SK-N-DZ (cell line): ENCODE data around the gene SNX5.
"Not testable (repeated sequence)": the region's sequence is repeated elsewhere in the genome, so short reads cannot be mapped to it uniquely, and the experiment has no call there.

Source experiments
- DNase-seq: peaks from one replicate; pipeline ENCODE4 v3.0.0-alpha.2; 2015; ENCODE audit warnings: low spot score

Gene SNX5

DNA sequence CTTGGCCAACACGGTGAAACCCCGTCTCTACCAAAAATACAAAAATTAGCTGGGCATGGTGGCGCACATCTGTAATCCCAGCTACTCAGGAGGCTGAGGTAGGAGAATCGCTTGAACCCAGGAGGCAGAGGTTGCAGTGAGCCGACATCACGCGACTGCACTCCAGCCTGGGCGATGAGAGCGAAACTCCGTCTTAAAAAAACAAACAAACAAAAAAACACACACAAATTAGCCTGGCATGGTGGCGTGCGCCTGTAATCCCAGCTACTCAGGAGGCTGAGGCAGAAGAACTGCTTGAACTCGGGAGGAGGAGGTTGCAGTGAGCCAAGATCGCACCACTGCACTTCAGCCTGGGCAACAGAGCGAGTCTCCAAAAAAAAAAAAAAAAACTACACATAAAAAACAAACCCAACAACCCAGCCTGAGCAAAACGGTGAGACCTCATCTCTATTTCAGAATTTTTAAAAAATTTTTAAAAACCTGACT, 8.2 kb downstream of the SNX5 start:
- not testable (repeated sequence) for DNase-seq

DNA sequence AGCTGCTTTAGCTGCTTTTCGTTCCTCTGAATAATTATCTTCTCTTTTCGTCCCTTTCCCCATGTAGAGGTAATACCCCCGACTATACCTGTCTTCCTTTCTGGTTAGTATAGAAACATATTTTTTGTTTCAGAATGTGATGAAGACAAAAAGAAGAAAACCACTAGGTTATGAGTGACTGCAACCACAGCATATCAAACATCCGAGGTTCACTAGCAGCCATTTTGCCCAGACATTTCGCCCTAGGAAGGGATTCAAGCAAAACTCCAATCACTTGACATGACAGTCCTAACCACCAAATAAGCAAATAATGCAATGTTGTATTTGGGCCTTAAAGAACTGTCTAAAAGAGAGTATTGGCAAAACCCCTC, 9.4 kb downstream of the SNX5 start:
- DNase-seq = no peak

DNA sequence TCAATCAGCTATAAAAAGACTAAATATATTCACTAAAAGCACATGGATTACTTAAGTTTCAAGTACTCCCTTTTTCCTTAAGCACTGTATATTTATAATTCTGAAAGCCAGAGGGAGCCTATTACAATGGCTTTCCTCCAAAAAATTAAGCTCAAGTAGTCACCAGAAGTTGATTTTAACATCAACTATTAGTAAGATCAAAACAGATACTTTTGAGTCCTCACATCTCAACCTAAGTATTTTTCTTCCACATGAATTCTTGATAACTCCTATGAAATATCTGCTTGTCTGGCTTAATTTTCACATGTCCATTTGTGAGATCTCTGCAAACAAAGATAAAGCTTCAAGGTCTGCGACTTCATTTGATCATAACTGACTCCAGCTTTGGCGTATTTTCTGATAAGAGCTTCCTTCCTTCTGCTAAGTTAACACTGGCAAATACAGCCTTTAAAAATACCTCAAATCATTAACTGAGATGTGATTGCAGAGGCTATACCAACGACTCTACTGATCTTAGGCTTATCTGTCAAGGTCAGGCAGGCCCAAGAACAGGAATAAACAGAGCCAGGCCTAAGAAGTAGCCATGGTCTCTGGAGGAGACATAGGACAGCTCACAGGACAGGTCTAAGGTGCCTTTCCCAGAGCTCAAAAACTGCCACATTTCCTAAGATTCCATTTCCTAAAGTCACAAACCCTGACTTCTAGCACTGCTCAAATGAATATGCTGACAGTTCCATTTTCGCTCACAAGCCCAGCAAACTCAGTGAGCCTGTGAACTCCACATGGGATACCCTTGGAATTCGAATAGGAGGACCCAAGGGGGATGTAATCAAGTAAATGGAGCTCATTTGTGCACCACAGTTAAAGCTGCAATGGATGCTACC, 10.0 kb downstream of the SNX5 start:
- no peak for DNase-seq

DNA sequence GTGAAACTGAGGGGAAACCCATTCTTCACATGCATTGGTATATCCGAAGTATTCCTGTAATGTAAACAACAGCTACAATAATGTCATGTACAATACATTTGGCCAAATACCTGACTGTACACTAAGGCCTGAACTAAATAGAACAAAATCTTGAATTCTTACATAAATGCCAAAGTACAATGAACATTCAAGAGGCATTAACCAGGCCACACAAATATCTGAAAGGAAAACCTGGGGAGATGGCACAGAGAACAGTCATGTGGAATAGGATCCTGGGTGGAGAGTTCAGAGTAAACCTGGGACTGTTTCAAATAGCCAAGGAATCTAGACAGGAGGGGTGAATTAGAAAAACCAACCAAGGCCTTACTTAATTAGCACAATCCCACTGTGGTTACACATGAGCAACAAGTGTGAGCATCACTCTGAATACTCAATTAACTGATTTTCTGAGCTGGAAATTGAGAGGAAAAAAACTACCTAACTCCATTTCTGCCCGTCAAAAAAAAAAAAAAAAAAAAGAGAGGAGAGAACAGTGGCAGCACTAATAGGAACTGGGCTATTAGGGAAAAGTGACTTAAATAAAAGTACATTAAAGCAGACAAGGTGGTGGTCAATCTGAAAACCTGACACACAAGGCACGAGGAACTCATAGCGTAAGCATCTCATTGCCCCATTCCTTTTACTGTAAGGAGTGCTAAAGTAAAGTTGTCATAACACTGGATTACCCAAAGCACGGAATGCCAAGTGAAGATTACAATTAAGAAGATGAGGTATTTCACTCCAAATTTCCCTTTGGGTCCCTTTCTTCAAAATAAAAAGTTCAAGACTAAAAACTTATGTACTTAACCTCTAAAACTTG, 10.9 kb downstream of the SNX5 start:
- DNase-seq = no peak

DNA sequence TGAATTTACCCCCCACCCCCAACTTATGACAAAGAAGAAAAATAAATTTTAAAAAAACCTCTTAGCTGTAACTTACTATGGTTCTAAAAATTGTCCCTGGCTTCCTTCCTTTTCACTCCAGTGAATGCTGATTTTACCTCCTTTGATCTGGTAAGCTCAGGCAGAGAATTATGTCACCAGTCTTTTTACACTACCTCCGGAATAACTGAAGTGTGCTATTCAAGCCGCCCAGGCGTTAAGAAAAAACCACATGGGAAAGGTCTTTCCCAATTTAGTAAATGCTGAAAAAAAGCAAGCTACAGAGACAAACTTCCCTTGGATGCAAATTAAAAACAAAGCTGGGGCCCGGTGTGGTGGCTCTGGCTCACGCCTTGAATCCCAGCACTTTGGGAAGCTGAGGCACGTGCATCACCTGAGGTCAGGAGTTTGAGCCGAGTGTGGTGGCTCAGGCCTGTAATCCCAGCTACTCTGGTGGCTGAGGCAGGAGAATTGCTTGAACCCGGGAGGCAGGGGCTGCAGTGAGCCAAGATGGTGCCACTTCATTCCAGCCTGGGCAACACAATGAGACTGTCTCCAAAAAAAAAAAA, 12.4 kb downstream of the SNX5 start:
- no peak for DNase-seq

DNA sequence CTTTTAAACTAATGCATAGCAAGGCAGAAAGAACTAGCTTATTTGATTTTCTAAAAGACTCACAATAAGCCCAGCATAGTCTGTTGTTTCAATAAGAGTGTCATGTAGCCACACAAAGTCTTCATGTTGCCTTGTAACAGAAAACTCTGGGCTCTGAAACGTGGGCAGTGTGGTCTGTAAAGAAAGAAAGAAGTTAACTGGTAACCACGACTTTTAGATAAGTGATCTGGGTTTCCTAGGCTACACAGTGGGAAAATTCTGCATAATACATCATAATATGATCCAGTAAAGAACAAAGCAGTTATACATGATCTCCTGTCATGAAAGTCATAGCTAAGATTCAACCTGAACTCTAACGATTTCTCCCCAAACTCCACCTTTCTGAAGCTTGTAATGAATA, 13.3 kb downstream of the SNX5 start:
- no peak for DNase-seq

DNA sequence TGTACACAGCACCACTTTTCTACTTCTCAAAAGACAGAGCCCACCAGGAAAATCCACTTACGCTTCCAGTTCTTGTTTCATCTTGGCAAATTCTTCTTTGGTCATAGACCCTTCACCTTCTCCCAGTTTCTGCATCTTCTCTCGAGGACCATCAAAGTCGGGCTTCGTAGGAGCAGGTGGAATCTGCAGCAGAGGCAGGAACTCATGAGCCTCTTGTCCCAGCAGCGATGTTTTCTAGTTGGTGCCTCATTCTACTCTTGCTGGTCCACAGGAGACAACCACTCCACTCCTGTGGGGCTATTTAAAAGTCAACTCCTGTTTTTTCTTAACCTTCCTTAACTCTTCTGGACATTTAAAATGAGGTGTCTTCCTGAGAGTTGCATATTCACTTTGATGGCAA, 14.7 kb downstream of the SNX5 start:
- no peak for DNase-seq

DNA sequence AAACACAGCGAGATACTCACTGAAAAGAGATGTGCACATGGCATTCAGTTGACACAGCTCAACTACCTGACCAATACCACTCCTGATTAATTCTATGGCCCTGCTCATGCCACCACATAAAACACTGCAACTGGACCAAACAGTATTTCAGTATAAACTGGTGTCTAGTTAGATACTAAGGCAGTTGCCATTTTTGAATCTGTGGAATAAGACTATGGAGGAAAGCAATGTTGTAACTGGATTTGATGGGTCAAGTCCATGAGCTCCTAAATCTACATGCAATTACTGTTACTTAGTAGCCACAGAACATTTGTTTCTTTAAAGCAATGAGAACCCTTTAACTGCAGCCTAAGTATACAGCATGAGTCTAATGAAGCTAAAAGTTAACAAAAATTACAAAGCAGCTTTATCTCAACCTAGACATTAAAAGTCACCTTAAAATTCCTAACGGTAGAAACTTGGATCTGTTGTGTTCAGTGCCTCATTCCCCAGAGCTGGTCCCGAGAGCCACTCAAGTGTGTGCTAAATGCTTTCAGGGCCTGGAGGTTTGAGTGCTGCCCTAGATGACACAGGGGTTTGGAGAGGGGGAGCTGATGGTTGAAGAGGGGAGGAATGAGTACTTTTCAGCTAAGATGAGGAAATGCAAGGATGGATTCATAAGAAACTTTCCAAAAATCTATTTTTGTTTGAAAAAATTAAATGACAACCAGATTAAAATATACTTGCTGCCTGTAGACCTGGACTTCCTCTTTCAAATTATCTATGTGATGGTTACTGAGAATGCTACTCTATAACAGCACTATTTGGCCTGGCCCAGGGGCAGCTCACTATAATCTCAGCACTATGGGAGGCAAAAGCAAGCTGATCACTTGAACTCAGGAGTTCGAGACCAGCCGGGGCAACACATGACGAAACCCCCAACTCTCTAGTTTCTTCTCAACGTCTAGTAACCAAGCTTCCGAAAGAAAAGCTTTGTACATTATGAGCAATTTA, 15.6 kb downstream of the SNX5 start:
- DNase-seq = no peak

DNA sequence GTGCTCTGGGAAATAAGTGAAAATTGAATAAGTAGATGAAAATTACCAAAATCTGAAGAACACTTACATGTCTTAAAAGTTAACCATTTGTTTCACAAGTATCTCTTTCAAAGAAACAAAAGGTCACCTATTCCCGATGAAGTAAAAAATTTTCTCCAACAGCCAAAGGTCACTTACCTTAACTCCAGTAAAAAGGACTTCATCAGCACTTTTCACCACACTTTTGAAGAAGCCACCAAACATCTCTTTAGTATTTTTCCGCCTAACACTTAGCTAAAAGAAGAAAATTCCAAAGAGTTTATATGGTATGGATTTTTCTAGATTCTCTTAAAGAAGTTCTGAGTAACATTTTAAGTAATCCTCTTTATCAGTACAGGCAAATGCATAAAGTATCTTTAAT, 17.3 kb downstream of the SNX5 start:
- DNase-seq = no peak

DNA sequence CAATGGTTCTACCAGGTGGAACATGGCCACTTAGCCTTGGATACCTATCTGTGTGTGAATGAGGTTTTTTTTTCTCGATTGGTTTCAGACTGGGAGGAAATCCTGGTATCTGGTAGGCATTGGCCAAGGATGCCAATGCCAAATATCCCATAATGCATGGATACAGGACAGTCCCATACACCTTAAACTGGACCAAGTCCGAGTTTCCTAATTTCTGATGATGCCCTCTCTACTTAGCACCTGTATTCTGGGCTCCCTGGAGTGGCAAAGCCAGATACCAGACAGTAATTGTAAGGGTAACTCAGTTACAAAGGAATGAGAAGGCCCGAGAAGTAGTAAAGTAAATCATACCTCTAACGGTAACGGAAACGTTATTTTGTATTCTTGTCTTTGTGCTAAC, 17.9 kb downstream of the SNX5 start:
- no peak for DNase-seq

DNA sequence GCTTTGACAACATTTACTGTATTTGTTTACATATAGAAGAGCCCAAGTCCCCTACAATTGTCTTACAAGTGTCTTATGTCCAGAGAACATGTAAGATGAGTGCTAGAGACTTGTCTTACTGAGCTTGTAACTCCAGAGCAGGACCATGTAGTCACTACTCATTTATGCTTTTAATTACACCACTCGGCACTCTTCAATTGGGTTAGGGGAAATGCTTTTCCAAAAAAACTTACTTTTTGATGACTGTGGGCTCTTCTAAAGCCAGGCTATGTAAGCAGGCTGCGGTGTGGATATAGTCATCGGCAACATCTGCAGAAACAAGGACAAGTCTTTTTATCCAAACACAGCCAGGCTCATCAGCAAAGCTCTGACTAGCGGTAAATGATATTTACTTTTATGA, 18.7 kb downstream of the SNX5 start:
- no peak for DNase-seq

DNA sequence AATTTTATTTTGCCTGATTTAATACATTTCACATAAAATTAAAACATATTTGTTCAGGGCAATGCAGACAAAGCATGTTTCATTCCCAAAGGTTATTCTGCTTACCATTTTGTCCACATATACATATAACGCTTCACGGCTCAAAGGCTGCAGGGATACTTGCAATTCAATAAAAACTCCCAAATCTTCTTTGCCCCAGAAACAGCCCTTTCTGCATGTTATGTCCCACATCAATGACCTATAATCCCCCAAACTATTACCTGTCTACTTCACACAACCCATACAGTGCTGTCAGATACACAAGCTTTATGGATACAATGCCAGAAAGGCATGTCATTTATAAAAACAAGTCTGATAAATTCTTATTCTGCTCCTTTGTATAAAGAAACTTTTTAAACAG, 20.2 kb downstream of the SNX5 start:
- DNase-seq = no peak

DNA sequence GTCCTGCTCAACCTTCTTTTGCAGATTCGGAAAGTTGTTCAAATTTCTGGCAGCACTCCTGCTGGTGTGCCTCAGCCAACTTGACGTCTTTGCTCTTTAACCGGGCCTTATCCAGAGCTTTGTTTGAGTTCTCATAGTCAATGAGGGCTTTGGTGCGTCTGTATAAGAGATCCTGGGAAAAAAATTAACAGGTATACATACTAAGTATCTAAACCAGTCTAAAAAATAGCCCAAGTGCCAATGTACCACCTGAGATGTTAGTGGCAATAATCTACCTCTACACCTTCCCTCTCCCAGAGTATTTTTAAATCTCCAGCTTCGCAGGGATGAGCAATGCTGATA, 21.1 kb downstream of the SNX5 start:
- DNase-seq = no peak

DNA sequence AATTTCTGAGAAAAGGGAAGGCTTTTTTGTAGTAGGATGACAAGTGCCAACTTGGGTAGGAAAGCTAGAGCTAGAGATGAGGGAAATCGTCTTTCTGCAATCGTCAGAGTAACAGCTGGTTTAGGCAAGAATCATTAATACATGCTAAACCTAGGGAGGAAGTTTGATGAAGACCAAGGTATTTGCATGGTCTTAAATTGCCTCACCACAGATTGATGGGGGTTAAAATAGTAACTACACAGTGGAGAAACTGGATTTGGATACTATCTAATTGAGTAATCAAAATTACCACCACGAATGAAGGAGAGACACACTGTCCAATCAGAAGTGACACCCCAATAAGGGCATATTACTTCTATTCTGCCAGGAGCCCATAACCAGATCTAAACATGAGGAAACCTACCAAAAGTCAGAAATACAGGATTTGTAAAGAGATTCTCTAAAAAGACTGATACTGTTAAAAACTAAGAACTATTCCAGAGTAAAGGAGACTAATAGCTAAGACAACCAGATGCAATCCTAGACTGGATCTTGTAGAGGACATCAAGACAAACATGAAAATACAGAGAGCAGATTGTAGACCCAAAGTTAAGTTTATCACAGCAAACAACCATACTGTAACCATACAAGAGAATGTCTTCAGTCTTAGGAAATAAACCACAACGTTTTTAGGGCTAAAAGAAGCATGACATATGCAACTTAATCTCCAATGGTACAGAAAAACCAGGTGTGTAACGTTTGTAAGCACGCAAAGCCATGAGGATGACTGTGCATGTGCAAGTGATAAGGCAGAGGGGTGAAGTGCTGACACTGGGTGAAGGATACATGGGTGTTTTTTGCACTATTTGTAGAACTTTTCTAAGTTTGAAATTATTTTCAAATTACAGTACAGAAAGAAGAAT, 21.8 kb downstream of the SNX5 start:
- DNase-seq = no peak

DNA sequence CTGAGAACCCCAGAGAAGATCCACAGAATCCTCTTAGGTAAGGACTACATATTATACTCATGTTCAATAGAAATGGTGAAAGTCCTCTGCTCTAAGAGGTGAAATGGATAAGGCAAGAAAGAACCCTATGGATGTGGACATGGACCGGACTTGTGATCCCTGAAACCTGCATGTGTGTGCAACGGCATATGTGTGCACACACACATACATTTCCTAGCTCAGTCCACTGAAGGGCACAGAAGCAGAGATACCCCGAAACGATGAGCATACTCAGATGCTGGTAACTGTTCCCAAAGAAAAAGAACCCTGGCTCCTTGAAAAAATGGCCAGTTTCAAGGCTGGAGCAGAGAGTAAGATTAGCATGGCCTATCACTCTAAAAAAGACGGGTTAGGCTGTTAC, 22.6 kb downstream of the SNX5 start:
- no peak for DNase-seq

DNA sequence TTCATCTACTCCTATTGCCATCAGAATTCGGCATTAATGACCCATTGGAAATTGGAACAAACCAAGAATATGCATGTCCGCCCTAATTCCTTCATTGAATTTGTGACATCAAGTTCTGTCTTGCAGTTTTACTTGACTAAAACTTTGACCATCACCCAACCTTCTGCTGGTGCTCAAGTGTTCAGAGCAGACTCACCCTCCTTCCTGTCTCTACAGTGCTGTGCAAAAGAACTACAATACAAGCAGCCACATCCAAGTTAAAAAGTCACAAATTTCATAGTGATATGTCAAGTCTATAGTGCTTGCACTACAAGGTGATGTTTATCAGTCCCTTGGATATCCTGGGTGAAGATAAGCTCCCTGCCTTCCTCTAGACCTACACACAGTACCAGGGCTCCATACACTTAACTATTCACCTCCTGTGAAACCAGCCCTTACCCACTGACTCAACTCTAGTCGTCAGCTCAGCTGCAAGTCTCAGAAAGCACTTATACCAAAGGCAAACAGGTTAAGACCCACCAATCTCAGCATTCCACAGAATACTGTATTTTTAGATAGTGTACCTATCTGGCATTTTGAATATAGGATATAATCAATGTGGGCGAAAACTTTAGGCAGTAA, 23.6 kb downstream of the SNX5 start:
- DNase-seq = no peak

DNA sequence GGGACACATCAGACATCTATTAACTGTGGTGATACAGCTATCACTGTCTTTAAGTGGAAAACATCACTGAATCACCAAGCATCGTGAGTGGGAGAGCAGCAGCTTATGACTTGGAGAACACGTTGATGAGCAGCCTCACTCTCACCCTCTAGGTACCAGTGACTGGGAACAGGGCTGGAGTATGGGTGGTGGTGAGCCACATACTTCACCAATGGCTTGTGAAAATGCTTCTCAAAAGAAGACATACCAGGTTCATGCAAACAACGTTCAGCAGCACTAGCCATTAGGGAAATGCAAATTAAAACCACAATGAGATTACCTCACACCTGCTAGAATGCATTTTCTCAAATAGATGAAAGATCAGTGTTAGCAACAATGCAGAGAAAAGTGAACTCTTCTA, 25.3 kb downstream of the SNX5 start:
- no peak for DNase-seq

DNA sequence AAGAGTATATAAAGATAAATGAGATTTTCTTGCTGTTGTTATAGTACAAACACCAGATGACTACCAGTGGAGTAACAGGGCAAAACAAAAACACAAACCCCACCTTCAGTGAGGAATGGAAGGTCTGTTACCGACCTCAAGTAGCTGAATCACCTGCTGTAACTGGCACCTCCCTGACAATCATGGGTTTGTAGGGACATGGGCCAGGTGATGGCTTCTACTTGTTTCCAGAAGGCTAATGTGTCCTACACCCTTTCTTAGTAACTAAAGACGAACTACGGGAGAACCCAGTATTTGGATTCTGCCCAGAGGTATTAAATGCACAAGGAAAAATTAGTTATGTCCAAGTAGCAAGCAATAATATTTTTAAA, 26.8 kb downstream of the SNX5 start:
- no peak for DNase-seq

DNA sequence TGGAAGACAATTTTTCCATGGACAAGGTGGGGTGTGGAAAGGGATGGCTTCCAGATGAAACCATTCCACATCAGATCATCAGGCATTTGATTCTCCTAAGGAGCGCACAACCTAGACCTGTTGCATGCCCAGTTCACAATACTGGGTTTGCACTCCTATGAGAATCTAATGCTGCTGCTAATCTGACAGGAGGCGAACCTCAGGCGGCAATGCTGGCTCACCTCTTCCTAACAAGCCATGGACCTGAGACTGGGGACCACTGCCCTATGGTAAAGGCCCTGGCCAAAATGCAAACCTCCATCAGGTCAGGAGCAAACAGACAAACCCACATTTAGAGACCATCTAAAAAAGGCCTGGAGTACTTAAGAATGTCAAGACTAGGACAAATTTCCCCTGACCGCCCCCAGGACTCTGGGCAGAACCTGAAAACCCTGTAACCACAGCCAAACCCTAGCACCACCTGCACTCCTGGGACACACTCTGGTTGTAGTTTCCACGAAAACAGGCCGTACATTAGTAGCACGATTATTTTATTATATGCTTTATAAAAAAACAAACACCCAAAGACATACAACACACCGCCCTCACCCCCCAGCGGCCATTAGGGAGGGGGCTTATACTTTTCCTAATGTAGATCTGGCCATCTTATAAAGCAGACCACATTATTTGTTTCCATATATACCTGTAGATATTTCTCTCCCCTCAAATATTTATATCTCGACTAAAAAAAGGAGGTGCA, 27.3 kb downstream of the SNX5 start:
- no peak for DNase-seq
